ENCODE results near the gene MEIOSIN.

The MEIOSIN gene

GRCh38 chr19:45801603-45802175 lies 68.5 kb downstream of the MEIOSIN start:
- no peak for DNase-seq

GRCh38 chr19:45804140-45804958 lies 71.1 kb downstream of the MEIOSIN start:
- no peak for DNase-seq

GRCh38 chr19:45804959-45805230 lies 71.7 kb downstream of the MEIOSIN start:
- DNase-seq: no peak

GRCh38 chr19:45805719-45806118 lies 72.5 kb downstream of the MEIOSIN start:
- no peak for DNase-seq

- DNase-seq: peak in 1 of 2 donors; percentile 27
These were observed 76.5 kb downstream of the MEIOSIN start for GRCh38 chr19:45809643-45810159.

- no peak for DNase-seq
These were observed 79.1 kb downstream of the MEIOSIN start for GRCh38 chr19:45812297-45812696.
